ENCODE data around the gene MTCL3.
A peak's percentile ranks its signal among the peaks of the same experiment; 100 is the strongest.

Gene MTCL3

DNA sequence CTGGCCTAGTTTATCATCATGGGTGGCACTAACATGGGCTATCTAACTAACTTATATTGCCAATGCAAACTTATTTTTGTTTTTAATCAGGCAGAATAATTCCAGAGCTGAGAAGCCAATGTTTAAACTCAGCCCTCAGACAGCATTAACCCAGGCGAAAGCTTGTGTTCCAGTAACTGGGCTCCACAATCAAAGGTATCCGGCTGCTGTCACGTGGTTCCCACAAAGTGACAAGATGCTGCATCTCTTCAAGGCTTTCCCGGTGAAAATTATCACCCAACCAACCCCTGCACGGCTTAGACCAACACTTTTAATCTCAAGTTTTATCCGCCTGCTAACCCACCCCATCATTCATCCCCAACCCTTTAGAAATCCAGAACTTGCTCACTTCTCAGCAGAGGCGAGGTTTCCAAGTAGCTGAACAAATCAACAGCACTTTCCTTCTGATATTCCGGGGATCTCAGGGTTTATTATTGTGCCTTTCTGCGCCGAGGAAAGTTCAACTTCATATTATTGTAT is 885 bp downstream of the MTCL3 start:
- Mint-ChIP-seq H3K36me3 (peaks cover 9 to 23% of the 10 kb centered on the region in 2 donors), H3K27ac (peak overlapping the region in 1 of 2 donors; percentile 57), H3K9me3 (no peaks in the 10 kb centered on the region)
- ATAC-seq (no peak), DNase-seq (ENCODE audit: low spot score in 2 of 2) (no peak)

DNA sequence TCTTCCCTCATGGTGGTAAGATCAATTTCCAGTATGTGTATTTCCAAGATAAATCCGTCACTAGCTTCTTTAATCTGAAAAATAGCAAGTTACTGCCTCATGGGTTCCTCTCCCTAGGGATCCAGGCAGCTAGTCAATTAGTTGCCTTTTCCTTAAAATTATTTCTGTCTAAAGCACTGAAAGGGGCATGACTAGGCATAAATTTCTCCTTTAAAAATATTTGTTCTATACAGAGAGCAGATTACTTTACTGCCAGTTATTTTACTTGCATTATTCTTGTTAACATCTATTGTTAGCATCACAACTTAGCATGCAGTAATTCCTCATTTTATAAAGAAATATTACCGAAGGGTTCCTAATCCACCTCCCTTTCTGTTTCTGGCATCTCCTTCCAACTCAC is 1.4 kb downstream of the MTCL3 start:
- Mint-ChIP-seq H3K27ac (no peak overlapping the region), H3K36me3 (peaks cover 9 to 23% of the 10 kb centered on the region in 2 donors), H3K9me3 (no peaks in the 10 kb centered on the region)
- DNase-seq (ENCODE audit: low spot score in 2 of 2) (no peak), ATAC-seq (no peak)

GRCh38 chr6:127516662-127517273 is 2.4 kb downstream of the MTCL3 start:
- Mint-ChIP-seq H3K9me3 (no peaks in the 10 kb centered on the region), H3K27ac (peak overlapping the region in 1 of 2 donors; percentile 49), H3K36me3 (peaks cover 9 to 23% of the 10 kb centered on the region in 2 donors)
- DNase-seq (ENCODE audit: low spot score in 2 of 2) (peak in 1 of 2 donors; percentile 36), ATAC-seq (peak; percentile 48 to 57)

GRCh38 chr6:127515794-127516661 is 3.1 kb downstream of the MTCL3 start:
- peak; percentile 72 to 79 for DNase-seq (ENCODE audit: low spot score in 2 of 2)
- H3K27ac Mint-ChIP-seq, result peak overlapping the region in 1 of 2 donors; percentile 49
- H3K36me3 Mint-ChIP-seq, result peaks cover 9 to 23% of the 10 kb centered on the region in 2 donors
- ATAC-seq, result peak; percentile 63 to 80
- H3K9me3 Mint-ChIP-seq, result no peaks in the 10 kb centered on the region

DNA sequence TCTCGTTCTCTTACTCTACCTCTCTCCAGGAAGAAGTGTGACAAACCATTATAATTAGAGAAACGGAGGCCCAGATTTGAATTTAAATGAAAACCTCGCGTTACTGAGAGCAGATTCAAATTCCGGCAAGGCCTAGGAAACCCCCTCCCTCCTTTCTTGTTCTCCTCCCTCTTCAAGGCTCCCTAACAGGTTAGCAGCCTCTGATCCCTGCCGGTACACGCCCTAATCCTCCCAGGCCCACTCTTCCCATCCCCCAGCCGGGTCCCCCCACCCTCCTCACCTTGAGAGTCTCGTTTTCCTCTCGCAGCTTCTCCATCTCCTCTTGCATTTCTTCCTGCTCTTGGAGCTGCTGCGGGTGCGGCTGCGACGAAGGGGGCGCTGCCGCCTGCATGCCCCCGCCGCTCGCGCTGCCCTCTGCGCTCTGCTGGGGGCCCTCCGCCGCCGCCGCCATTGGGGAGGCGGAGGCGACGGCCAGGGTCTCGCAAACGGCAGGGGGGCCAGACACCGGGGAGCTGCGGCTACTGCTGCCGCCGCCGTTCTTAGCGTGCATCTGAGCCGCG is 3.8 kb downstream of the MTCL3 start:
- Mint-ChIP-seq H3K9me3 (no peaks in the 10 kb centered on the region), H3K36me3 (peaks cover 9 to 23% of the 10 kb centered on the region in 2 donors), H3K27ac (peak overlapping the region in 1 of 2 donors; percentile 48)
- no peak for DNase-seq (ENCODE audit: low spot score in 2 of 2)
- peak; percentile 12 to 14 for ATAC-seq

DNA sequence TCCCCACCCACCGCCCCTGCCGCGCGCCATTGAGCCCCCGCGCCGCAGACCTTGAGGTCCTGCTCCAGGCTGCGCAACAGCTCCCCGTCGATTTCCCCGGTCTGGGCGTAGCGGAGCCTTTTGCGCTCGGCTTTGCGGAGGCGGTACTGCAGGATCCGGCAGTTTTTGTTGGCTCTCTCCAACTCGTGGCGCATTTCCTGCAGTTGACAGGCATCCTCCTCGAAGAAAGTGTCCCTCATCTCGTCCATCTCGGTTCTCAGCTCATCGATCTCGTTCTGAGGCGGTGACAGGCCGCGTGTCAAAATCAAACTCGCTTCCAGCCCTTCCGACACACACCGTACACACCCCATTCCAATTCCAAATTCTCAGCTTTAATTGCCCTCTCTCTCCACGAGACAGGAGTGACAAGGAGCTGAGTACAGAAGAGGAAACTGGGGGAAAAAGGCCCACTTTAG is 4.3 kb downstream of the MTCL3 start:
- peaks cover 9 to 23% of the 10 kb centered on the region in 2 donors for H3K36me3 Mint-ChIP-seq
- DNase-seq (ENCODE audit: low spot score in 2 of 2) (peak in 1 of 2 donors; percentile 44), ATAC-seq (peak; percentile 30 to 35)
- H3K27ac Mint-ChIP-seq, result peak overlapping the region in 1 of 2 donors; percentile 48
- H3K9me3 Mint-ChIP-seq, result no peaks in the 10 kb centered on the region

DNA sequence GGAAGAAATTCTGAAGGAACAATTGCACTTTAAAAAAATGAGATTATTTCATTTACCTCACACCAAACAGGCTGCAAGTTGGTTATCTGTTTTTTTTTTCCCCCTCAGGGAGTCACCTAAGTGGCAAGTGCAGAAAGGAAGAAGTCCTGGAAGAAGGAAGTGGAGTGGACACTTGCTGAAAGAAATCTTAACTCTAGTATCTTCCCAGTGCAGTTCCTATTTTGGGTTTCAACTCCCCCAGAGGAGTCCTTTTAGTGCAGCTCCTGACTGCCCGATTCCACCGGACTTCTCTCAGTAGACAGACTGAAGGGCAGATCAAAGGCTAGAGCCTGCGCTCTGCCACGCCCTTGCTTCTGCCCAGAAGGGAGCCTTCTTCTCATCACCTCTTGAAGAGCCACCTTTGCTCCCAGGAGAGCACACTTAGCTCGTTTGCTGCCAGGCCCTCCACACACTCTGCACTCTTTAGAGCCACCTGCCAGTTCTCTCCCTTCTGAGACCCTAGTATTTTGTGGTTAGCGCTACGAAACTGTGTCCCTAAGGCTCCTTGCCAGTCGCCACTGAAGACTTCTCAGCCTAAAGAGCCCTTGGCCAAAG is 4.9 kb downstream of the MTCL3 start:
- ATAC-seq, result no peak
- H3K36me3 Mint-ChIP-seq, result peaks cover 9 to 21% of the 10 kb centered on the region in 2 donors

DNA sequence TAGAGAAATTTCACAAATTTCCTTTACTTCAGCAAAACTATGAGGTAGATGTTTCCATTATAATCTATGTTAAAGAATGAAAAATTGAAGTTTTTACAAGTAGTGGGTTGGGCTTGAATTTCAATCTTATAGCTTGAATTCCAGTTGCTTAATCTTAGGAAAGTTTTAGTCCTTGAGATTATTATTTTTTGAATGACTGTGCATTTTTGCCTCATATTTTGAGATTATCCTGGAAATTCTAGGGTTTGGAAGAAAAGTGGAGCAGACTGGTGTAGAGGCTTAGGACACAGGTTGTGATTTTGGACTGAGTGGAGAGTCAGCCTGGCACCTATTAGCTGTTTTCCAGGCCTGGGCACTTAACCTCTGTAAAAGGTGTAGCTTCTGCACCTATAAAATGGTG is 5.7 kb downstream of the MTCL3 start:
- Mint-ChIP-seq H3K36me3 (peaks cover 9 to 17% of the 10 kb centered on the region in 2 donors), H3K9me3 (no peaks in the 10 kb centered on the region), H3K27ac (no peak overlapping the region)
- no peak for DNase-seq (ENCODE audit: low spot score in 2 of 2)
- no peak for ATAC-seq

More for the DNA sequence above, 4.9 kb downstream of the MTCL3 start:
- H3K9me3 Mint-ChIP-seq, result no peaks in the 10 kb centered on the region
- H3K27ac Mint-ChIP-seq, result peak overlapping the region in 1 of 2 donors; percentile 48
- DNase-seq (ENCODE audit: low spot score in 2 of 2), result no peak

GRCh38 chr6:127510876-127511275 is 8.3 kb downstream of the MTCL3 start:
- ATAC-seq (no peak), DNase-seq (ENCODE audit: low spot score in 2 of 2) (no peak)
- Mint-ChIP-seq H3K27ac (no peak overlapping the region), H3K36me3 (peaks cover 7 to 9% of the 10 kb centered on the region in 2 donors), H3K9me3 (no peaks in the 10 kb centered on the region)

DNA sequence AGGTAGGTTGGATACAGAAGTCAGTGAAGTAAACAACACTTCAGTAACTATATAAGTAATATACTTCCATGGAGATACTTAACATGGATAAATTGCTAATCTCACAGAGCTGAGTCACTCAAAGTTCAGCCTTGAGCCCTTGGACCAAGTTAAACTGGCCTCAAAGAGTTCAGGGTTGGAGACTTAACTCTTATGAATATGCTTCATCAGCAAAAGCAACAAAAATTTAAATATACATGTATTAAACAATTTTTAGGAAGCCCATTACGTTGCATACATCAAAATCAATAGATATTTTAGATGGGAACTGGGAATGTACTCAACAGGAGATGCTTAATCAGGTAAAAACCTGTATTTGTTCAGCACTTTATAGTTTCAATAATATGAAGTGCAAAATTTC is 12.2 kb downstream of the MTCL3 start:
- Mint-ChIP-seq H3K27ac (no peak overlapping the region), H3K36me3 (no peaks in the 10 kb centered on the region), H3K9me3 (no peaks in the 10 kb centered on the region)
- DNase-seq (ENCODE audit: low spot score in 2 of 2), result no peak
- ATAC-seq, result no peak

GRCh38 chr6:127503022-127503421 is 16.1 kb downstream of the MTCL3 start:
- H3K9me3 Mint-ChIP-seq, result no peaks in the 10 kb centered on the region

GRCh38 chr6:127497410-127497809 is 21.7 kb downstream of the MTCL3 start:
- Mint-ChIP-seq H3K9me3 (no peaks in the 10 kb centered on the region), H3K36me3 (no peaks in the 10 kb centered on the region), H3K27ac (no peak overlapping the region)
- no peak for DNase-seq (ENCODE audit: low spot score in 2 of 2)
- no peak for ATAC-seq

More at GRCh38 chr6:127503022-127503421, 16.1 kb downstream of the MTCL3 start:
- no peak overlapping the region for H3K27ac Mint-ChIP-seq
- no peak for DNase-seq (ENCODE audit: low spot score in 2 of 2)
- ATAC-seq, result no peak
- no peaks in the 10 kb centered on the region for H3K36me3 Mint-ChIP-seq

DNA sequence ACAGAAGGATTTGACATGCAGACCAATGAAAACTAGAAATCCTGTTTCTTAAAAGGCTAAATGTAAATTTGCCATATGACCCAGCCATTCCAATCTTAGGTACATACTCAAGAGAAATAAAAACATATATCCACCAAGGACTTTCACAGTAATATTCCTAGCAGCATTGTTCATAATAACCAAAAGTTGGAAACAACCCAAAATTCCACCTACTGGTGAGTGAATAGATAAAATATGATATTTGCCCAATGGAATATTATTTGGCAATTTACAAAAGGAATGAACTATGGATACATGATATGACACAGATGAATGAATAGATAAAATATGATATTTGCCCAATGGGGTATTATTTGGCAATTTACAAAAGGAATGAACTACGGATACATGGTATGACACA is 22.7 kb downstream of the MTCL3 start:
- Mint-ChIP-seq H3K36me3 (peaks cover 0 to 6% of the 10 kb centered on the region in 2 donors), H3K9me3 (no peaks in the 10 kb centered on the region), H3K27ac (no peak overlapping the region)
- DNase-seq (ENCODE audit: low spot score in 2 of 2) (no peak), ATAC-seq (no peak)

DNA sequence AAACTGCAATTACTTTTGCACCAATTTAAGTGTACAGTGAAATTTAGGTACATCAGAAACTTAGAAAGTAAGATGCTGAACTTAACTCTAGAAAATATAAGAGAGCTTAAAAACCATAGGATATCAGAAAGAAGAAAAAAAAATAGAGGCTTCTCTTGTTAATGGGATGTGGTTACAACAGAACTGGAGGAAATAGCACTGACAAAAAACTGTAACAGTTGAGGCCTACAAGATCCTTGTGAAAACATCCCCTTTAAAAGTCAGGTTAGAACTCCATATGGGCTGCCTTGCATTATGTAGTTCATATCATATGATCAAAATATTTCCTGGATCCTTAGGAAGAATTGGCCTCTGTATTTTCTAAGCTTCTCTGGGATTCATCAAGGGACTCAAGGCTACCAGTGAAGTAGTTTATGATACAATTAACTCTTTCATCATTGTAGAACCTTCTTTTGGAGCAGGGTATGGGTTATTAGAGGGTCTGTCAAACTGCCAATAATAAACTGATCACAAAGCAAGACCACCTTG is 24.8 kb downstream of the MTCL3 start:
- Mint-ChIP-seq H3K27ac (no peak overlapping the region), H3K9me3 (no peaks in the 10 kb centered on the region), H3K36me3 (peaks cover 0 to 10% of the 10 kb centered on the region in 2 donors)
- DNase-seq (ENCODE audit: low spot score in 2 of 2), result no peak
- no peak for ATAC-seq

- ATAC-seq, result no peak
- Mint-ChIP-seq H3K27ac (no peak overlapping the region), H3K36me3 (peaks cover 0 to 25% of the 10 kb centered on the region in 2 donors), H3K9me3 (peaks cover 0 to 12% of the 10 kb centered on the region in 2 donors)
- DNase-seq (ENCODE audit: low spot score in 2 of 2), result no peak
Measured at GRCh38 chr6:127489248-127489647, 29.9 kb downstream of the MTCL3 start.

GRCh38 chr6:127486934-127487333 is 32.2 kb downstream of the MTCL3 start:
- H3K36me3 Mint-ChIP-seq, result peaks cover 0 to 28% of the 10 kb centered on the region in 2 donors
- ATAC-seq, result no peak
- no peak for DNase-seq (ENCODE audit: low spot score in 2 of 2)
- no peak overlapping the region for H3K27ac Mint-ChIP-seq
- H3K9me3 Mint-ChIP-seq, result peaks cover 0 to 12% of the 10 kb centered on the region in 2 donors

Measured in activated naive CD4-positive, alpha-beta T cell treated with anti-CD3 and anti-CD28 coated beads, Interleukin-2, amount 50 U/mL, for 72 hours (primary cell).